OCI-LY3 (cell line): ENCODE measurements around the gene PSMG3.

Source experiments
- EZH2phosphoT487 ChIP-seq: fragments of 200-600 bp; shearing (Covaris generic); IDR thresholded peaks from 2 replicates; pipeline ENCODE4 v1.6.1; 2018; ENCODE audit warnings: antibody characterized with exemption, mixed run types, low read depth
- TF ChIP-seq, protein P1 (sequence below): fragments of 200-600, 300-600 bp; sonication (generic); IDR thresholded peaks from 2 replicates; pipeline ENCODE4 v1.5.1; 2014; ENCODE audit warnings: antibody characterized with exemption, low read length, low read depth

DNA sequence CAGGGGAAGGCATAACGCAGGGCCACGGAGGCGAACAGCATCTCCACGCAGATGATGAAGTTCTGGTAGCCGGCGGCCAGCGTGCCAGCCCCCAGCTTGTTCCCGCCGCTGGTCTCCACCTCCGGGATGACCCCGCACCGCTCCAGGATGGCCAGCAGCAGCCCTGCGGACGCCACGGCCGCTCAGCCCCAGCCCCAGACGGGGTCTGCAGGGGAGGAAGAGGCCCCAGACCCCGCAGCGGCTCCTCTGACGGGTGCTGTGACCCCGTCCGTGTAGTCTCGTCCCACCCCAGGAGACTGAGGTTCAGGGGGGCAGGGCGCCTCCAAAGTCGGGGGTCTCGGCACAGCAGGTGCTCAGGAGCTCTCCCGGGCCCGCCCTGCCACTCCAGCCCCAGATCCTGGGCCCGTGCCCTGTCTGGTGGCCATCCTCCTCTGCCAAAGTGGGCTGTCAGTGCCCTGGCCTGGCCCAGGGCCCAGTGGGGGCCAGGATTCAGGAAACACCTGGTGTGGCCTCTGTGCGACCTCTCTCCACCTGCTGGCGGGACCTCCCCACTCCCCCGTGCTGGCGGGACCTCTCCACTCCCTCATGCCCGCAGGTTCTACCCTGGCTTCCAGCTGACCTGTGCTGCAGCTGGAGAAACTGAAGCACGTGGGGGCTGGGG lies 21.9 kb downstream of the PSMG3 start:
- TF ChIP-seq, protein P1, sequence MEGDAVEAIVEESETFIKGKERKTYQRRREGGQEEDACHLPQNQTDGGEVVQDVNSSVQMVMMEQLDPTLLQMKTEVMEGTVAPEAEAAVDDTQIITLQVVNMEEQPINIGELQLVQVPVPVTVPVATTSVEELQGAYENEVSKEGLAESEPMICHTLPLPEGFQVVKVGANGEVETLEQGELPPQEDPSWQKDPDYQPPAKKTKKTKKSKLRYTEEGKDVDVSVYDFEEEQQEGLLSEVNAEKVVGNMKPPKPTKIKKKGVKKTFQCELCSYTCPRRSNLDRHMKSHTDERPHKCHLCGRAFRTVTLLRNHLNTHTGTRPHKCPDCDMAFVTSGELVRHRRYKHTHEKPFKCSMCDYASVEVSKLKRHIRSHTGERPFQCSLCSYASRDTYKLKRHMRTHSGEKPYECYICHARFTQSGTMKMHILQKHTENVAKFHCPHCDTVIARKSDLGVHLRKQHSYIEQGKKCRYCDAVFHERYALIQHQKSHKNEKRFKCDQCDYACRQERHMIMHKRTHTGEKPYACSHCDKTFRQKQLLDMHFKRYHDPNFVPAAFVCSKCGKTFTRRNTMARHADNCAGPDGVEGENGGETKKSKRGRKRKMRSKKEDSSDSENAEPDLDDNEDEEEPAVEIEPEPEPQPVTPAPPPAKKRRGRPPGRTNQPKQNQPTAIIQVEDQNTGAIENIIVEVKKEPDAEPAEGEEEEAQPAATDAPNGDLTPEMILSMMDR, result no peak
- no peak for TF ChIP-seq EZH2phosphoT487
